ENCODE results near the gene RIT2.

DNA sequence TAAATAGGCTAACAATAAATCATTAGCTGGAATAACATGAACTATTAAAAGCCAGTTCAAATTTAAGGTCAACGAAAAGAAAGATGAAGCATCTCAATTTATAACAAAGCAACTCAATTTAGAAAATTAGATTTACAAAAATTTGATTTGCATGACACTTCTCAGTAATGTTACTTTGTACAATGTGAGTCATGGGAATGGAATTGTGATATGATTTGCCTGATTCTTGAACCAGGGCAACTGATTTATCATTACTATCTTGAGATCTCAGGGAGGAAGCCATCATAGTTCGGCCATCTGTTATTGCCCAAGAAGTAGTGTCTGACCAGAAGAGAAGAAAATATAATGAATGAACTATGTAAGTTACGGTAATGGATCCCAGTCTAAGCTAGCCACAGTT is 193.1 kb downstream of the RIT2 start:
- TF ChIP-seq POLR2AphosphoS5 (IDR thresholded peaks at IDR 0.05): no peak
- TF ChIP-seq, protein P1, sequence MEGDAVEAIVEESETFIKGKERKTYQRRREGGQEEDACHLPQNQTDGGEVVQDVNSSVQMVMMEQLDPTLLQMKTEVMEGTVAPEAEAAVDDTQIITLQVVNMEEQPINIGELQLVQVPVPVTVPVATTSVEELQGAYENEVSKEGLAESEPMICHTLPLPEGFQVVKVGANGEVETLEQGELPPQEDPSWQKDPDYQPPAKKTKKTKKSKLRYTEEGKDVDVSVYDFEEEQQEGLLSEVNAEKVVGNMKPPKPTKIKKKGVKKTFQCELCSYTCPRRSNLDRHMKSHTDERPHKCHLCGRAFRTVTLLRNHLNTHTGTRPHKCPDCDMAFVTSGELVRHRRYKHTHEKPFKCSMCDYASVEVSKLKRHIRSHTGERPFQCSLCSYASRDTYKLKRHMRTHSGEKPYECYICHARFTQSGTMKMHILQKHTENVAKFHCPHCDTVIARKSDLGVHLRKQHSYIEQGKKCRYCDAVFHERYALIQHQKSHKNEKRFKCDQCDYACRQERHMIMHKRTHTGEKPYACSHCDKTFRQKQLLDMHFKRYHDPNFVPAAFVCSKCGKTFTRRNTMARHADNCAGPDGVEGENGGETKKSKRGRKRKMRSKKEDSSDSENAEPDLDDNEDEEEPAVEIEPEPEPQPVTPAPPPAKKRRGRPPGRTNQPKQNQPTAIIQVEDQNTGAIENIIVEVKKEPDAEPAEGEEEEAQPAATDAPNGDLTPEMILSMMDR (IDR thresholded peaks at IDR 0.05): no peak
- no peak for TF ChIP-seq EP300 (IDR thresholded peaks at IDR 0.05)
